GM18873 (cell line): ENCODE results near the gene GHR.
"Not testable (repeated sequence)": the region's sequence is repeated elsewhere in the genome, so short reads cannot be mapped to it uniquely, and the experiment has no call there.

Experiments
- ATAC-seq: cut with Tn5 transposase; IDR thresholded peaks from one replicate; pipeline ENCODE4 v1.9.1; 2021; ENCODE audit warnings: mild to moderate bottlenecking, moderate library complexity, moderate number of reproducible peaks; ENCODE audit not compliant: unreplicated experiment, low FRiP score

Gene GHR

DNA sequence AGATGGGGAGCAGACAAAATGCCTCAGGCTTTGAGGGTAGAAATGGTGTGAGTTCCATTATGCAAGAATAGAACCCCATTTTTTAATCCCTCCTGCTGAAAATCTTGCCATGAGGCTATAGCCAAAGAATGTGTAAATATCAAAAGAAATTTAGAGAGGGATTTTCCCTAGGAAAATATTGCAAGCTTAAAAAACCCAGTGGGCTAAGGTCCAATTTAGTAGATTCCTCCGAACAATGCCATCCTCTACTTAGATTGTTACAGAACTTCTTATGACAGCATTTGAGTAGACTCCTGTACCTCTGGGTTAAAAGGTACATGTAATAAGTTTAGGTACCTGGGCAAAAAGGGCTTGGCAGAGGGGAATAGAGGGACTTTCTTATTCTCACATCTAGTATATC lies 138.4 kb downstream of the GHR start:
- no peak for ATAC-seq

DNA sequence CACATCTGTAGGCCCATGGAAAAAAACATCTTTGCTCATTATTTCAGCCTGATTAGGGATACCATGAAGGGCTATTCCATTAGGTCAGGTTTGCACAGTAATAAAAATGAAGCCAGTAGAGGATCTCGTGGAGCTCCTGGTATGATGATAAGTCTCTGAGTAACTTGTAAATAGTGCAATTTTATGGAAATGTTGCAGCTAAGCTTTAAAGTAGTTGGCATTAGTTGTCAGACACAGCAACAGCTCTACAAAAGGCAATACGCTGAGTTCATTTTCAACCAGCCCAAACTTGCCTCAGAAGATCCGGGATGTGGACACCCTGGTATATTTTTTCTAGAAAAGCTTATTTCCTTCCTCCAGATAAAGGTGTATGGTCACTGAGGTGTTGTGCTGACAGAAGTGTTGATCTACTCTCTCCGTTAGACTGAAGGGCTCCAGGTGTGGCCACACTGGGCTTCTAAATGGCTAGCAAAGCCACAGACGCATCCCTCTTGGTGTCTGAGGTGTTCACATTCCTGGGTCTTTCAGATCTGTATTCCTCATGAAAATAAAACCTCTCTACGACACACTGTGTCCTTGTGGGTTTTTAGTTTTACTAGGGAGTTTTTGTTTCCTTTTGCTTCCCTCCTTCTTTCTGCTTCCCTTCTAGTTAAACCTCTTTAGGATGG lies 141.6 kb downstream of the GHR start:
- ATAC-seq: no peak

GRCh38 chr5:42566652-42567295 lies 143.5 kb downstream of the GHR start:
- ATAC-seq: no peak

- ATAC-seq: no peak
These were observed 146.1 kb downstream of the GHR start for GRCh38 chr5:42569325-42569724.

GRCh38 chr5:42569953-42570548 lies 146.8 kb downstream of the GHR start:
- ATAC-seq: no peak

DNA sequence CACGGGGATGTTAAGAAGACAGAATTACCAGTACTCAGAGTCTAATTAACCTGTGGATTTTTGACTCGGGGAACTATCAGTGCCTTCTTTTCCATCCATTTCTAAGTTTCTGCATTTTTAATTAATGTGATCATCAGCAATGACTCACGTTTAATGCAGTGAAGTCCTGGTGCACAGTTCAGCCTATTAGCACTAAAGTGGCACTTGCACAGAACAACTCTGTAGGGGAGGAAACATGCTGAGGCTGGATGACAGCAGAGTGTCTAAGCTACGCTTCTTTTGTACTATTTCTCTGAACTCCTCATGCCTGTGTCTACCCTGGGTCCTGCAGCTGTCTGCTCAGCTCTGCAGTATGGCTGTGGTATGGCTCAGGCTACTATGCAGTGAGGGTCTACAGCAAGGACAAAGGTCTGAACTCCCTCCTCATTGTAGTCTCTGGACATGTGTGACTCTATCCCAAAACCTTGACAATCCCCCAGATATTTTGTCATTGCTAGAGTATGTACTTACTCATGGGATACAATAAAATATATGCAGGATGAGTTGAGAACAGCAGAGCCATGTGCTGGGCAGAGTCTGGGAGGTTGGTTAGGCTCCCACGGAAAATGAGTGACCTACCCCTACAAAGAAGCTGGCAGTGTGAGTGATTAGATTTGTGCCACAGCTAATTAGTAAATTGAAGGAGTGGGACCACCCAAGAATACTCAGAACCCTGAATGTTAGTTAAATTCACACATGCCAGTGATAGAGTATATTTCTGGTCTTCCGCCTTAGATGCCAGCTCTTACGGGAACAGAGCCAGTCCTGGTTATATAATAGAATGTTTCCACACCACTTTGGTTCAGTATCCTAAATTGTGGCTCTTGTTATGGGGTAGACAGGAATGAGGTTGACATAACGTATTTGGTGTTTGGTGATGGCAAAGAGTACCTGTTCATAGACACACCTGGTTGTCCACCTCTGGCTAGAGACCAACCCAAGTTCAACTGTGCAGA lies 148.0 kb downstream of the GHR start:
- ATAC-seq: no peak

GRCh38 chr5:42572313-42572712 lies 149.1 kb downstream of the GHR start:
- no peak for ATAC-seq

DNA sequence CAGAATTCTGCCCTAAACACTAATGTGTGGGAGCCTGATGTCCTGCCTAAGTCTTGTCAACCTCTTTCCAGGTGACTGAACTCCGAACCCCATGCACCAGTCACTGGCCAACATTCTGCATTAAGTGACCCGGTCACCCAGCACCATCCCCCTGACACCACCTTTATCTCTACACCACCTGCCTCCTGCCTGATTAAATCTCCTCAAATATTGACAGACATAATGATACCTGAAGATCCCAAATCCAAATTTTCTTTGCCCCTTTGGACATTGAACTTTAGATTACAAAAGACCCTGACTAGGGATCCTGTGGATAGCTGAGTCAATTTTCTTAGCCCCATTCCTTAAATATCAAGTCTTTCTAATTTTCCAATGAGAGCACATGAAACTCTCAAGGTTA lies 150.1 kb downstream of the GHR start:
- no peak for ATAC-seq

- not testable (repeated sequence) for ATAC-seq
These were observed 152.7 kb downstream of the GHR start for GRCh38 chr5:42575914-42576313.

DNA sequence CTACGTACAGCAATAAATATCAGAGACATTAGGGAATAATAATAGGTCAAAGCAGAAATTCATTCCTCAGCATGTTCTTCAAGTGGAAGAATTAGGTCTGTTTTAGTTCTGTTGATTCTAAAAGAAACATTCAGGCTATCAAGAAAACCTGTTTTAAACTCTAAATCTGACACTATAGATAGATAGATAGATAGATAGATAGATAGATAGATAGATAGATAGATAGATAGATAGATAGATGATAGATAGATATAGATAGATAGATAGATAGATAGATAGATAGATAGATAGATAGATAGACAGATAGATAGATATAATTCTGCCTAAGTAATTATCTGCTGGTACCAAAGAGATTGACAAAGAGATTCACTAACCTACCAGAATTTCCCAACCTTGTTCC lies 155.7 kb downstream of the GHR start:
- not testable (repeated sequence) for ATAC-seq

GRCh38 chr5:42579320-42579719 lies 156.1 kb downstream of the GHR start:
- no peak for ATAC-seq

DNA sequence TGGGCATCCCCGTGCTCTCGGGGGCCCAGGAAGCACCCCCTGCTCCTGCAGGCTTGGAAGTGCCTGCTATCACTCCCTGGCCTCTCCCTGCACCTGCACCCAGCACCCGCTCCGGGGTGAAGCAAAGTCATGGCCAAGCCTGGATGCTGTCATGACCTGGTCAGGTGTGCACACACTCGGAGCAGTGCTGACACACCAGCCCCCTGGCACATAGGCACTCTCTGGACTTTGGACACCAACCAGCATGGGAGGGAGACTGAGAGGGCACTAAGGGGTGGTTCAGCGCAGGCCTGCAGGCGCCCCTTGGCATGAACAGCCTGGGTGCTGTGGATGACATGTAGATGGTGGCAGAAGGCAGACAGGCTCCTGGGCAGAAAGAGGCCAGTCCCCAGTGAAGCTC lies 158.6 kb downstream of the GHR start:
- no peak for ATAC-seq

DNA sequence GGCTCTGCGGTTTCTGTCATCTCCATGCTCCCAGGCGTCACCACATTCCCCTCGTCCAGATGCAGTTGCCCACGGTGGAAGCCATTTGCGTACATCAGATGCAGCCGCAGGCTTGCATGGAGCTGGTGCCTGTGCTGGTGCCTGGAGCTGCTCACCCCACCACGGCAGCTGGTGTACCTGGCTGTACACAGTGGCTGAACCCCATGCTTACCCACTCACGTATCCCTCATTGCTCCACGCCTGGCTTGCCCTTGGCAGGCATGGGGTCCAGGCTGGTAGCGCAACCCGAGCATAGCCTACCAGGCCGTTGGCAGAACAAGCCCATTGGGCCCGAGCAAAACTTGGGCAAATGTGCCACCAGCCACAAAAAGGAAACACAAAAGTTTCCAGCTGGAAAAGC lies 159.5 kb downstream of the GHR start:
- ATAC-seq: no peak

GRCh38 chr5:42583322-42583721 lies 160.1 kb downstream of the GHR start:
- peak; percentile 61 for ATAC-seq

DNA sequence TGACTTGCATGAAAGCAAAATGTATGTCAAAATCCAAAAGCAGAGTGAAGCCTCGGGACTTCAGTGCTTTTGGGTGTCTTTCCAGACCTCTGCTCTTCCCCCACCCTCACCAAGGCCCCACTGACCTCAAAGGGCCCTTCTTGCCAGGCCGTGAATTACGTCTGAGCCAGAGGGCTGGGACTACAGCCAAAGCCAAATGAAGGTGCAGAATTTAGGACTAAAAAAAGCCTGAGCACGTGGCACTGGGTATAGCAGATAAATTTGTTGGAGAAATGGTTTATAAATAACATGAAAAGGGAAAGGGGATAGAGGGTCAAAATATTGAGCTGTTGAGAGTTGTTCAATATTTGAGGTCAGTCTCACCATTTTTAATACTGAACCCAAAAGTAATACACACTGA lies 163.4 kb downstream of the GHR start:
- ATAC-seq: no peak

- ATAC-seq: no peak
These were observed 164.0 kb downstream of the GHR start for GRCh38 chr5:42587096-42587723.

- no peak for ATAC-seq
These were observed 167.3 kb downstream of the GHR start for GRCh38 chr5:42590566-42590965.

DNA sequence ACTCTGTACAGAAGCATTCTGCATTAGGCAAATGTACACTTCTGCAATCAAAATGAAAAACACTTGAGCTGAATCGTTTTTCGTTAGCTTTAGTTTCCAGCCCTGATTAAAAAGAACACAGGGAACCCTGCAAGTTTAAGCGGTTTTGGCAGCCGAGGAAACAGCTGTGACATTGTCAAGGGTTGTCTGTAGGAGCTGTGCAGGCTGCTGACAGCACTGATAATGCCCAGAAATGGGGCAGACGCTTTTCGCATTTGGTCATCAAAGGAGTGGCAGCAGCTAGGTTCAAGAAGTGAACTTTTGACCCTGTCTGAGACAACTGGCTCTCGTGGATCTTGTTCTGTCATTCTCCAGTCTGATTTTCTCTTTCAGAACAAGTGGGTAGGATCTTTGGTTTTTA lies 167.8 kb downstream of the GHR start:
- ATAC-seq: no peak

- no peak for ATAC-seq
These were observed 169.3 kb downstream of the GHR start for GRCh38 chr5:42592401-42593140.

GRCh38 chr5:42593591-42593990 lies 170.4 kb downstream of the GHR start:
- no peak for ATAC-seq
